Mammary epithelial cell (primary cell): Measurements from ENCODE around the gene IVL.

Source experiments
- CTCF ChIP-seq, 2 donors: IDR thresholded peaks in 1 of 2; conservative IDR thresholded peaks in 1 of 2; 2 replicates each; pipeline ENCODE4 v1.5.1; 2011 to 2012; ENCODE audit warnings: inconsistent platforms in 2 of 2, low read length in 2 of 2, mild to moderate bottlenecking in 2 of 2, control low read depth in 1 of 2, low read depth in 1 of 2; ENCODE audit not compliant: insufficient read depth in 1 of 2; ENCODE audit errors: extremely low read depth in 1 of 2
- EZH2 ChIP-seq: IDR thresholded peaks from 2 replicates; pipeline ENCODE4 v1.6.1; 2012; ENCODE audit warnings: low read length, inconsistent platforms, borderline replicate concordance

GRCh38 chr1:152933196-152933595, 24.9 kb downstream of the IVL start:
- TF ChIP-seq CTCF (conservative IDR thresholded peaks at IDR 0.05 in 1 of 2, IDR thresholded peaks at IDR 0.05 in 1 of 2; ENCODE audit: extremely low read depth in 1 of 2, insufficient read depth in 1 of 2, low read depth in 1 of 2, low read length in 2 of 2): no peak
- no peak for TF ChIP-seq EZH2
